Mucosa of descending colon (tissue), 3 donors: ENCODE data around the gene YPEL1. TPM values are rescaled to one million over a fixed set of nuclear protein-coding genes. Genes with fewer than 3 reads are reported as not detected.
"Not testable (repeated sequence)": the region's sequence is repeated elsewhere in the genome, so short reads cannot be mapped to it uniquely, and the experiment has no call there.

Experiments
- ATAC-seq: fragments of 200-7000 bp; cut with Tn5 transposase; one replicate; pipeline ENCODE4 v1.9.1; 2020; ENCODE audit warnings: mild to moderate bottlenecking, moderate library complexity
- DNase-seq, 3 donors: peaks; one replicate each; pipeline ENCODE4 v3.0.0-alpha.2; 2020
- H3K36me3 ChIP-seq: fragments of 200-600 bp; one replicate; pipeline ENCODE4 v1.8.0; 2021; ENCODE audit warnings: low read depth, mild to moderate bottlenecking
- H3K4me1 ChIP-seq: fragments of 200-600 bp; one replicate; pipeline ENCODE4 v1.8.0; 2021; ENCODE audit warnings: low read depth, mild to moderate bottlenecking
- H3K4me3 ChIP-seq: fragments of 200-600 bp; one replicate; pipeline ENCODE4 v1.8.0; 2021; ENCODE audit warnings: mild to moderate bottlenecking
- H3K9me3 ChIP-seq: fragments of 200-600 bp; one replicate; pipeline ENCODE4 v1.8.0; 2021; ENCODE audit warnings: mild to moderate bottlenecking
- CTCF ChIP-seq: fragments of 200-600 bp; IDR thresholded peaks from one replicate; pipeline ENCODE4 v1.8.0; 2022; ENCODE audit warnings: antibody characterized with exemption, mild to moderate bottlenecking
- intact Hi-C, 2 donors: fragments of 100-400 bp; cut with DNase I in 1 of 2; cut with micrococcal nuclease in 1 of 2; formaldehyde crosslinking; loops; one replicate each; pipeline versions ENCODE4 v1.11.0 to v1.11.1; 2022; cut with DNase I, micrococcal nuclease
- total RNA-seq, 3 donors: library from RNA; stranded (reverse); fragmentation: NEBNext Ultra II Directional in 2 of 3; extraction: Animal tissue kit (Norgen Biotek cat#: 25700) in 2 of 3; gene quantifications; one replicate each; pipeline versions ENCODE4 v1.2.1 to v1.2.4, GENCODE V29; 2021 to 2023
- donor health status: DM: no; HTN: no; CAD: no; lungs with moderate emphysema.
- donor health status: DM: no; HTN: no; CAD: no.
- donor health status: DM: no; HTN: yes; CAD: no.

Gene YPEL1
- total RNA-seq, 3 donors from 2014 or later, result 2.7 to 6.8 (median 2.8) TPM

GRCh38 chr22:21694795-21695429 lies 40.7 kb downstream of the YPEL1 start:
- Histone ChIP-seq H3K4me3 (no peak overlapping the region), H3K36me3 (no peaks in the 10 kb centered on the region), H3K9me3 (no peaks in the 10 kb centered on the region), H3K4me1 (no peaks in the 10 kb centered on the region)
- intact Hi-C loops, result no loop called here
- no peak for TF ChIP-seq CTCF
- DNase-seq, result no peak
- ATAC-seq, result no peak

GRCh38 chr22:21694394-21694793 lies 41.2 kb downstream of the YPEL1 start:
- ATAC-seq, result no peak
- H3K4me1 ChIP-seq, result no peaks in the 10 kb centered on the region
- peak in 1 of 3 donors; percentile 22 for DNase-seq
- no peak overlapping the region for H3K4me3 ChIP-seq
- TF ChIP-seq CTCF, result no peak
- intact Hi-C loops, result no loop called here
- H3K36me3 ChIP-seq, result no peaks in the 10 kb centered on the region
- H3K9me3 ChIP-seq, result no peaks in the 10 kb centered on the region

DNA sequence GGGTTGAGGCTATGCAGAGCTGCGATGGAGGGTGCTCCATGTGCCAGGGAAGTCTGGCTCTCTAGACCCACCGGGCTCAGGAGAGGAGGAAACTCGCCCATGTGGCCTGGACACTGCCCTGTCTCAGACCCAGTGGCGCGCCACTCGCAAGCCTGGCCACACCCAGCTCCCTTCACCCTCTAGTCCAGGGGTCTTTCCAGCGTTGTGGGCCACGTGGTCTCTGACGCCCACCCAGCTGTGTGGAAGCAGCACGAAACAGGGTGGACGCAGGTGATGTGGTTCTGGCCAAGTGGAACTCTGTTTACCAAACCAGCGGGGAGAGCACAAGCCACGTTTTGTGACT lies 41.6 kb downstream of the YPEL1 start:
- peak in 1 of 3 donors; percentile 40 for DNase-seq
- no peak overlapping the region for H3K4me3 ChIP-seq
- TF ChIP-seq CTCF, result no peak
- intact Hi-C loops, result no loop called here
- no peaks in the 10 kb centered on the region for H3K4me1 ChIP-seq
- H3K9me3 ChIP-seq, result no peaks in the 10 kb centered on the region
- no peaks in the 10 kb centered on the region for H3K36me3 ChIP-seq
- no peak for ATAC-seq

- ATAC-seq (no peak), DNase-seq (peak in 1 of 3 donors; percentile 41)
- Histone ChIP-seq H3K36me3 (no peaks in the 10 kb centered on the region), H3K9me3 (no peaks in the 10 kb centered on the region), H3K4me3 (no peak overlapping the region), H3K4me1 (no peaks in the 10 kb centered on the region)
- no peak for TF ChIP-seq CTCF
- intact Hi-C loops, result no loop called here
Observed at GRCh38 chr22:21693333-21693998, 42.1 kb downstream of the YPEL1 start.

DNA sequence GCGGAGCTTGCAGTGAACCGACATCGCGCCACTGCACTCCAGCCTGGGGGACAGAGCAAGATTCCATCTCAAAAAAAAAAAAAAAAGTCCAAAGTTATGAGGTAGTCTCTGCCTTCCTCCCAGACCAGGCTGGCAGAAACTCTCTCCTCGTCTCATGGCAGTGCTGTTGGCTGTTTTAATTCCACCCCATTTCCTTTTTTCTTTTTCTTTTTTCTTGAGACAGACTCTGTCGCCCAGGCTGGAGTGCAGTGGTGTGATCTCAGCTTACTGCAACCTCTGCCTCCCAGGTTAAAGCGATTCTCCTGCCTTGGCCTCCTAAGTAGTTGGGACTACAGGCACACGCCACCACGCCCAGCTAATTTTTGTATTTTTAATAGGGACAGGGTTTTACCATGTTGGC lies 42.7 kb downstream of the YPEL1 start:
- H3K9me3 ChIP-seq, ATAC-seq, H3K4me3 ChIP-seq, intact Hi-C loops, H3K36me3 ChIP-seq, H3K4me1 ChIP-seq: not testable (repeated sequence)
- DNase-seq, result peak in 1 of 3 donors; percentile 4

GRCh38 chr22:21691816-21692215 lies 43.8 kb downstream of the YPEL1 start:
- ATAC-seq (no peak), DNase-seq (peak in 1 of 3 donors; percentile 29)
- H3K4me1 ChIP-seq, result no peaks in the 10 kb centered on the region
- intact Hi-C loops, result no loop called here
- H3K9me3 ChIP-seq, result no peaks in the 10 kb centered on the region
- TF ChIP-seq CTCF, result no peak
- H3K36me3 ChIP-seq, result no peaks in the 10 kb centered on the region
- no peak overlapping the region for H3K4me3 ChIP-seq
